Measurements from ENCODE around the gene ATP5MC3. TPM values are rescaled to one million over a fixed set of nuclear protein-coding genes. Genes with fewer than 3 reads are reported as not detected.
A peak's percentile ranks its signal among the peaks of the same experiment; 100 is the strongest.
"Not testable (repeated sequence)": the region's sequence is repeated elsewhere in the genome, so short reads cannot be mapped to it uniquely, and the experiment has no call there.

Gene ATP5MC3
- 169 TPM for total RNA-seq

- Histone ChIP-seq H3K4me3 (ENCODE audit: low read length in 3 of 3) (peak within 1 kb of the TSS; percentile 94 to 98 (median 97)), H3K9me3 (ENCODE audit: control insufficient read depth in 3 of 3, low read length in 3 of 3) (no peaks in the 10 kb centered on the region), H3K36me3 (ENCODE audit: control insufficient read depth in 3 of 3, insufficient read depth in 3 of 3, low read length in 3 of 3) (peaks cover 16 to 27% (median 22%) of the 10 kb centered on the region in 3 donors), H3K4me1 (ENCODE audit: control insufficient read depth in 3 of 3, insufficient read depth in 3 of 3, low read length in 3 of 3) (peaks cover 4 to 22% (median 13%) of the 10 kb centered on the region in 3 donors), H3K27ac (ENCODE audit: low read depth, low read length) (peak within 1 kb of the TSS; percentile 89), H3K9ac (ENCODE audit: low read depth in 1 of 3, low read length in 3 of 3) (peak within 1 kb of the TSS; percentile 89 to 99 (median 96)), H3K27me3 (ENCODE audit: control insufficient read depth in 3 of 3, insufficient read depth in 3 of 3, low read length in 3 of 3) (no peaks in the 10 kb centered on the region)
These were observed at the start of gene ATP5MC3 for GRCh38 chr2:175181104-175181876. Gene ATP5MC3 (minus strand): TSS chr2:175181710. CDS start chr2:175181393, 317 bp downstream.

- H3K9me3 ChIP-seq (ENCODE audit: control insufficient read depth in 3 of 3, low read length in 3 of 3); H3K4me1 ChIP-seq (ENCODE audit: control insufficient read depth in 3 of 3, insufficient read depth in 3 of 3, low read length in 3 of 3); H3K36me3 ChIP-seq (ENCODE audit: control insufficient read depth in 3 of 3, insufficient read depth in 3 of 3, low read length in 3 of 3); H3K9ac ChIP-seq (ENCODE audit: low read depth in 1 of 3, low read length in 3 of 3); H3K27me3 ChIP-seq (ENCODE audit: control insufficient read depth in 3 of 3, insufficient read depth in 3 of 3, low read length in 3 of 3); H3K27ac ChIP-seq (ENCODE audit: low read depth, low read length); H3K4me3 ChIP-seq (ENCODE audit: low read length in 3 of 3): not testable (repeated sequence)
These were observed 47.1 kb upstream of the ATP5MC3 start for GRCh38 chr2:175228601-175229000.

- no peaks in the 10 kb centered on the region for H3K36me3 ChIP-seq (ENCODE audit: control insufficient read depth in 3 of 3, insufficient read depth in 3 of 3, low read length in 3 of 3)
- no peaks in the 10 kb centered on the region for H3K9me3 ChIP-seq (ENCODE audit: control insufficient read depth in 3 of 3, low read length in 3 of 3)
- no peaks in the 10 kb centered on the region for H3K4me1 ChIP-seq (ENCODE audit: control insufficient read depth in 3 of 3, insufficient read depth in 3 of 3, low read length in 3 of 3)
- no peak overlapping the region for H3K27ac ChIP-seq (ENCODE audit: low read depth, low read length)
- H3K4me3 ChIP-seq (ENCODE audit: low read length in 3 of 3), result no peak overlapping the region
- no peak overlapping the region for H3K9ac ChIP-seq (ENCODE audit: low read depth in 1 of 3, low read length in 3 of 3)
- no peaks in the 10 kb centered on the region for H3K27me3 ChIP-seq (ENCODE audit: control insufficient read depth in 3 of 3, insufficient read depth in 3 of 3, low read length in 3 of 3)
These were observed 46.7 kb upstream of the ATP5MC3 start for GRCh38 chr2:175228179-175228578.

- no peak overlapping the region for H3K4me3 ChIP-seq (ENCODE audit: low read length in 3 of 3)
- no peak overlapping the region for H3K9ac ChIP-seq (ENCODE audit: low read depth in 1 of 3, low read length in 3 of 3)
- H3K36me3 ChIP-seq (ENCODE audit: control insufficient read depth in 3 of 3, insufficient read depth in 3 of 3, low read length in 3 of 3), result no peaks in the 10 kb centered on the region
- no peaks in the 10 kb centered on the region for H3K9me3 ChIP-seq (ENCODE audit: control insufficient read depth in 3 of 3, low read length in 3 of 3)
- no peak overlapping the region for H3K27ac ChIP-seq (ENCODE audit: low read depth, low read length)
- no peaks in the 10 kb centered on the region for H3K4me1 ChIP-seq (ENCODE audit: control insufficient read depth in 3 of 3, insufficient read depth in 3 of 3, low read length in 3 of 3)
- no peaks in the 10 kb centered on the region for H3K27me3 ChIP-seq (ENCODE audit: control insufficient read depth in 3 of 3, insufficient read depth in 3 of 3, low read length in 3 of 3)
These were observed 45.9 kb upstream of the ATP5MC3 start for GRCh38 chr2:175227393-175227792.

GRCh38 chr2:175220075-175220474 lies 38.6 kb upstream of the ATP5MC3 start:
- no peaks in the 10 kb centered on the region for H3K4me1 ChIP-seq (ENCODE audit: control insufficient read depth in 3 of 3, insufficient read depth in 3 of 3, low read length in 3 of 3)
- H3K4me3 ChIP-seq (ENCODE audit: low read length in 3 of 3), result no peak overlapping the region
- H3K36me3 ChIP-seq (ENCODE audit: control insufficient read depth in 3 of 3, insufficient read depth in 3 of 3, low read length in 3 of 3), result no peaks in the 10 kb centered on the region
- peaks cover 0 to 2% (median 0%) of the 10 kb centered on the region in 3 donors for H3K27me3 ChIP-seq (ENCODE audit: control insufficient read depth in 3 of 3, insufficient read depth in 3 of 3, low read length in 3 of 3)
- H3K9me3 ChIP-seq (ENCODE audit: control insufficient read depth in 3 of 3, low read length in 3 of 3), result no peaks in the 10 kb centered on the region
- no peak overlapping the region for H3K9ac ChIP-seq (ENCODE audit: low read depth in 1 of 3, low read length in 3 of 3)
- H3K27ac ChIP-seq (ENCODE audit: low read depth, low read length), result no peak overlapping the region

- H3K4me1 ChIP-seq (ENCODE audit: control insufficient read depth in 3 of 3, insufficient read depth in 3 of 3, low read length in 3 of 3), result no peaks in the 10 kb centered on the region
- no peaks in the 10 kb centered on the region for H3K9me3 ChIP-seq (ENCODE audit: control insufficient read depth in 3 of 3, low read length in 3 of 3)
- no peaks in the 10 kb centered on the region for H3K36me3 ChIP-seq (ENCODE audit: control insufficient read depth in 3 of 3, insufficient read depth in 3 of 3, low read length in 3 of 3)
- H3K4me3 ChIP-seq (ENCODE audit: low read length in 3 of 3), result no peak overlapping the region
- H3K27ac ChIP-seq (ENCODE audit: low read depth, low read length), result no peak overlapping the region
- H3K27me3 ChIP-seq (ENCODE audit: control insufficient read depth in 3 of 3, insufficient read depth in 3 of 3, low read length in 3 of 3), result peaks cover 0 to 2% (median 0%) of the 10 kb centered on the region in 3 donors
- H3K9ac ChIP-seq (ENCODE audit: low read depth in 1 of 3, low read length in 3 of 3), result no peak overlapping the region
These were observed 37.0 kb upstream of the ATP5MC3 start for GRCh38 chr2:175218551-175218950.

GRCh38 chr2:175207741-175208438 lies 26.4 kb upstream of the ATP5MC3 start:
- Histone ChIP-seq H3K27ac (ENCODE audit: low read depth, low read length) (no peak overlapping the region), H3K36me3 (ENCODE audit: control insufficient read depth in 3 of 3, insufficient read depth in 3 of 3, low read length in 3 of 3) (no peaks in the 10 kb centered on the region), H3K4me1 (ENCODE audit: control insufficient read depth in 3 of 3, insufficient read depth in 3 of 3, low read length in 3 of 3) (peaks cover 0 to 15% (median 14%) of the 10 kb centered on the region in 3 donors), H3K27me3 (ENCODE audit: control insufficient read depth in 3 of 3, insufficient read depth in 3 of 3, low read length in 3 of 3) (no peaks in the 10 kb centered on the region), H3K4me3 (ENCODE audit: low read length in 3 of 3) (no peak overlapping the region), H3K9ac (ENCODE audit: low read depth in 1 of 3, low read length in 3 of 3) (no peak overlapping the region), H3K9me3 (ENCODE audit: control insufficient read depth in 3 of 3, low read length in 3 of 3) (no peaks in the 10 kb centered on the region)

- H3K9me3 ChIP-seq (ENCODE audit: control insufficient read depth in 3 of 3, low read length in 3 of 3), result no peaks in the 10 kb centered on the region
- no peaks in the 10 kb centered on the region for H3K27me3 ChIP-seq (ENCODE audit: control insufficient read depth in 3 of 3, insufficient read depth in 3 of 3, low read length in 3 of 3)
- H3K4me1 ChIP-seq (ENCODE audit: control insufficient read depth in 3 of 3, insufficient read depth in 3 of 3, low read length in 3 of 3), result peaks cover 0 to 15% (median 14%) of the 10 kb centered on the region in 3 donors
- no peak overlapping the region for H3K27ac ChIP-seq (ENCODE audit: low read depth, low read length)
- no peak overlapping the region for H3K4me3 ChIP-seq (ENCODE audit: low read length in 3 of 3)
- H3K36me3 ChIP-seq (ENCODE audit: control insufficient read depth in 3 of 3, insufficient read depth in 3 of 3, low read length in 3 of 3), result no peaks in the 10 kb centered on the region
- H3K9ac ChIP-seq (ENCODE audit: low read depth in 1 of 3, low read length in 3 of 3), result no peak overlapping the region
These were observed 25.4 kb upstream of the ATP5MC3 start for GRCh38 chr2:175206866-175207265.

GRCh38 chr2:175205523-175205922 lies 24.0 kb upstream of the ATP5MC3 start:
- Histone ChIP-seq H3K27me3 (ENCODE audit: control insufficient read depth in 3 of 3, insufficient read depth in 3 of 3, low read length in 3 of 3) (no peaks in the 10 kb centered on the region), H3K36me3 (ENCODE audit: control insufficient read depth in 3 of 3, insufficient read depth in 3 of 3, low read length in 3 of 3) (no peaks in the 10 kb centered on the region), H3K4me3 (ENCODE audit: low read length in 3 of 3) (no peak overlapping the region), H3K27ac (ENCODE audit: low read depth, low read length) (no peak overlapping the region), H3K4me1 (ENCODE audit: control insufficient read depth in 3 of 3, insufficient read depth in 3 of 3, low read length in 3 of 3) (peaks cover 0 to 15% (median 14%) of the 10 kb centered on the region in 3 donors), H3K9me3 (ENCODE audit: control insufficient read depth in 3 of 3, low read length in 3 of 3) (no peaks in the 10 kb centered on the region), H3K9ac (ENCODE audit: low read depth in 1 of 3, low read length in 3 of 3) (no peak overlapping the region)
